ENCODE measurements around the gene THOC6. TPM values are rescaled to one million over a fixed set of nuclear protein-coding genes. Genes with fewer than 3 reads are reported as not detected.

Gene THOC6
- total RNA-seq, 1 experiment from 2014 or later, result 76.5 TPM

- Mint-ChIP-seq H3K27ac (peak overlapping the region; percentile 100), H3K36me3 (peaks cover 1% of the 10 kb centered on the region), H3K4me3 (peak overlapping the region; percentile 74), H3K4me1 (peaks cover 78% of the 10 kb centered on the region), H3K9me3 (no peaks in the 10 kb centered on the region), H3K27me3 (ENCODE audit: low read depth) (peaks cover 3% of the 10 kb centered on the region; the same call in 1 of the 2 replicates)
- POLR2A ChIA-PET, result interaction anchor here (0.6 to 13.9 kb wide), 11 partner anchors 12 to 859 kb away, joined by 3 to 502 read pairs (median 4); partner anchors contain the start of genes CLDN6, HCFC1R1, THOC6 and TNFRSF12A
- CTCF ChIA-PET, result interaction anchor here (1.0 to 13.4 kb wide), 8 partner anchors 8 to 99 kb away, joined by 3 to 360 read pairs (median 5); partner anchors contain the start of genes CLDN6, HCFC1R1, PAQR4 and THOC6
- peak; percentile 90 for DNase-seq (ENCODE audit: low spot score)
- peak; percentile 28 for ATAC-seq
- TF ChIP-seq ZNF396 (CRISPR knock-in tag; IDR thresholded peaks at IDR 0.05; ENCODE audit: borderline replicate concordance) (no peak), TCF7 (CRISPR knock-in tag; IDR thresholded peaks at IDR 0.05; ENCODE audit: low read depth) (no peak), SP1 (CRISPR knock-in tag; conservative IDR thresholded peaks at IDR 0.05) (peak; percentile 73), ARID4B (CRISPR knock-in tag; IDR thresholded peaks at IDR 0.05; ENCODE audit: borderline replicate concordance) (no peak), ZNF416 (CRISPR knock-in tag; IDR thresholded peaks at IDR 0.05) (peak; percentile 55; the same call in 1 of the 2 replicates), ESRRA (CRISPR knock-in tag; IDR thresholded peaks at IDR 0.05; ENCODE audit: borderline replicate concordance) (no peak), RORB (CRISPR knock-in tag; IDR thresholded peaks at IDR 0.05) (no peak), USF1 (CRISPR knock-in tag; IDR thresholded peaks at IDR 0.05) (no peak), MYBL2 (CRISPR knock-in tag; IDR thresholded peaks at IDR 0.05) (0 out of 2 replicates have a peak, but pooled peaks have one; percentile 9), ZNF232 (CRISPR knock-in tag; IDR thresholded peaks at IDR 0.05) (no peak), NR1H2 (CRISPR knock-in tag; IDR thresholded peaks at IDR 0.05) (no peak), CBFB (CRISPR knock-in tag; IDR thresholded peaks at IDR 0.05; ENCODE audit: low read depth) (no peak), HMGXB4 (CRISPR knock-in tag; IDR thresholded peaks at IDR 0.05) (no peak; the same call in 1 of the 2 replicates), AR (CRISPR knock-in tag; IDR thresholded peaks at IDR 0.05) (no peak), ELF4 (CRISPR knock-in tag; IDR thresholded peaks at IDR 0.05; ENCODE audit: low read depth) (no peak), ZNF423 (CRISPR knock-in tag; IDR thresholded peaks at IDR 0.05) (0 out of 2 replicates have a peak, but pooled peaks have one; percentile 29)
- TF ChIP-seq, protein P1, sequence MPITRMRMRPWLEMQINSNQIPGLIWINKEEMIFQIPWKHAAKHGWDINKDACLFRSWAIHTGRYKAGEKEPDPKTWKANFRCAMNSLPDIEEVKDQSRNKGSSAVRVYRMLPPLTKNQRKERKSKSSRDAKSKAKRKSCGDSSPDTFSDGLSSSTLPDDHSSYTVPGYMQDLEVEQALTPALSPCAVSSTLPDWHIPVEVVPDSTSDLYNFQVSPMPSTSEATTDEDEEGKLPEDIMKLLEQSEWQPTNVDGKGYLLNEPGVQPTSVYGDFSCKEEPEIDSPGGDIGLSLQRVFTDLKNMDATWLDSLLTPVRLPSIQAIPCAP (CRISPR knock-in tag; IDR thresholded peaks at IDR 0.05), result no peak
- TF ChIP-seq, protein P2, sequence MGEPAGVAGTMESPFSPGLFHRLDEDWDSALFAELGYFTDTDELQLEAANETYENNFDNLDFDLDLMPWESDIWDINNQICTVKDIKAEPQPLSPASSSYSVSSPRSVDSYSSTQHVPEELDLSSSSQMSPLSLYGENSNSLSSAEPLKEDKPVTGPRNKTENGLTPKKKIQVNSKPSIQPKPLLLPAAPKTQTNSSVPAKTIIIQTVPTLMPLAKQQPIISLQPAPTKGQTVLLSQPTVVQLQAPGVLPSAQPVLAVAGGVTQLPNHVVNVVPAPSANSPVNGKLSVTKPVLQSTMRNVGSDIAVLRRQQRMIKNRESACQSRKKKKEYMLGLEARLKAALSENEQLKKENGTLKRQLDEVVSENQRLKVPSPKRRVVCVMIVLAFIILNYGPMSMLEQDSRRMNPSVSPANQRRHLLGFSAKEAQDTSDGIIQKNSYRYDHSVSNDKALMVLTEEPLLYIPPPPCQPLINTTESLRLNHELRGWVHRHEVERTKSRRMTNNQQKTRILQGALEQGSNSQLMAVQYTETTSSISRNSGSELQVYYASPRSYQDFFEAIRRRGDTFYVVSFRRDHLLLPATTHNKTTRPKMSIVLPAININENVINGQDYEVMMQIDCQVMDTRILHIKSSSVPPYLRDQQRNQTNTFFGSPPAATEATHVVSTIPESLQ (CRISPR knock-in tag; IDR thresholded peaks at IDR 0.05), result no peak
- TF ChIP-seq, protein P3, sequence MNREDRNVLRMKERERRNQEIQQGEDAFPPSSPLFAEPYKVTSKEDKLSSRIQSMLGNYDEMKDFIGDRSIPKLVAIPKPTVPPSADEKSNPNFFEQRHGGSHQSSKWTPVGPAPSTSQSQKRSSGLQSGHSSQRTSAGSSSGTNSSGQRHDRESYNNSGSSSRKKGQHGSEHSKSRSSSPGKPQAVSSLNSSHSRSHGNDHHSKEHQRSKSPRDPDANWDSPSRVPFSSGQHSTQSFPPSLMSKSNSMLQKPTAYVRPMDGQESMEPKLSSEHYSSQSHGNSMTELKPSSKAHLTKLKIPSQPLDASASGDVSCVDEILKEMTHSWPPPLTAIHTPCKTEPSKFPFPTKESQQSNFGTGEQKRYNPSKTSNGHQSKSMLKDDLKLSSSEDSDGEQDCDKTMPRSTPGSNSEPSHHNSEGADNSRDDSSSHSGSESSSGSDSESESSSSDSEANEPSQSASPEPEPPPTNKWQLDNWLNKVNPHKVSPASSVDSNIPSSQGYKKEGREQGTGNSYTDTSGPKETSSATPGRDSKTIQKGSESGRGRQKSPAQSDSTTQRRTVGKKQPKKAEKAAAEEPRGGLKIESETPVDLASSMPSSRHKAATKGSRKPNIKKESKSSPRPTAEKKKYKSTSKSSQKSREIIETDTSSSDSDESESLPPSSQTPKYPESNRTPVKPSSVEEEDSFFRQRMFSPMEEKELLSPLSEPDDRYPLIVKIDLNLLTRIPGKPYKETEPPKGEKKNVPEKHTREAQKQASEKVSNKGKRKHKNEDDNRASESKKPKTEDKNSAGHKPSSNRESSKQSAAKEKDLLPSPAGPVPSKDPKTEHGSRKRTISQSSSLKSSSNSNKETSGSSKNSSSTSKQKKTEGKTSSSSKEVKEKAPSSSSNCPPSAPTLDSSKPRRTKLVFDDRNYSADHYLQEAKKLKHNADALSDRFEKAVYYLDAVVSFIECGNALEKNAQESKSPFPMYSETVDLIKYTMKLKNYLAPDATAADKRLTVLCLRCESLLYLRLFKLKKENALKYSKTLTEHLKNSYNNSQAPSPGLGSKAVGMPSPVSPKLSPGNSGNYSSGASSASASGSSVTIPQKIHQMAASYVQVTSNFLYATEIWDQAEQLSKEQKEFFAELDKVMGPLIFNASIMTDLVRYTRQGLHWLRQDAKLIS (CRISPR knock-in tag; IDR thresholded peaks at IDR 0.05; ENCODE audit: borderline replicate concordance), result 0 out of 2 replicates have a peak, but pooled peaks have one; percentile 33
Measured at GRCh38 chr16:3009568-3010390, 14.1 kb upstream of the THOC6 start.

All from WTC11 (cell line).